Right cardiac atrium (tissue), 5 donors: ENCODE results near the gene MS4A3. TPM values are rescaled to one million over a fixed set of nuclear protein-coding genes. Genes with fewer than 3 reads are reported as not detected.
"Not testable (repeated sequence)": the region's sequence is repeated elsewhere in the genome, so short reads cannot be mapped to it uniquely, and the experiment has no call there.

Source experiments
- ATAC-seq, 2 donors: fragments of 200-7000 bp; cut with Tn5 transposase; one replicate each; pipeline versions ENCODE4 v1.8.0 to v1.9.1; 2020; ENCODE audit warnings: moderate library complexity in 2 of 2, mild to moderate bottlenecking in 1 of 2
- DNase-seq, 3 donors: peaks; one replicate each; pipeline ENCODE4 v3.0.0-alpha.2; 2020
- H3K27ac ChIP-seq: one replicate; pipeline ENCODE4 v1.5.1; 2013; ENCODE audit warnings: mild to moderate bottlenecking, low read length, control low read depth, moderate library complexity
- H3K27me3 ChIP-seq: one replicate; pipeline ENCODE4 v1.6.1; 2013; ENCODE audit not compliant: control insufficient read depth, insufficient read depth
- H3K4me1 ChIP-seq: one replicate; pipeline ENCODE4 v1.6.1; 2013; ENCODE audit warnings: low read length; ENCODE audit not compliant: control insufficient read depth, insufficient read depth
- H3K4me3 ChIP-seq: one replicate; pipeline ENCODE4 v1.5.1; 2013; ENCODE audit warnings: low read length, control low read depth
- H3K9me3 ChIP-seq: one replicate; pipeline ENCODE4 v1.6.1; 2013; ENCODE audit warnings: low read length; ENCODE audit not compliant: control insufficient read depth
- WGBS: extraction: QIAGEN DNeasy Blood & Tissue Kit; methylation state at CpG from one replicate; pipeline ENCODE4 v1.1.7; 2013; 5-methylcytosine and 5-hydroxymethylcytosine counted together
- intact Hi-C, 4 donors: fragments of 100-400 bp; cut with DNase I; formaldehyde crosslinking; loops; one replicate each; pipeline versions ENCODE4 v1.11.0 to v1.14.0; 2022 to 2023
- polyA plus RNA-seq: library from polyadenylated mRNA; stranded (reverse); fragments of 200-250 nt; gene quantifications from one replicate; pipeline ENCODE4 v1.2.3, GENCODE V29; 2013
- total RNA-seq, 4 donors: library from RNA; stranded (reverse); fragmentation: NEBNext Ultra II Directional; extraction: Animal tissue kit (Norgen Biotek cat#: 25700); gene quantifications; one replicate each; pipeline ENCODE4 v1.2.1, GENCODE V29; 2021
- donor health status: healthy with polysubstance abuse.
- donor health status: DM: no; HTN: yes; CAD: no.
- donor health status: DM: no; HTN: no; CAD: no.
- donor health status: DM: no; HTN: yes; CAD: no; lungs with severe emphysema.
- donor health status: DM: yes; HTN: yes; CAD: no.

Gene MS4A3
- total and polyA plus RNA-seq, 5 donors = not detected

DNA sequence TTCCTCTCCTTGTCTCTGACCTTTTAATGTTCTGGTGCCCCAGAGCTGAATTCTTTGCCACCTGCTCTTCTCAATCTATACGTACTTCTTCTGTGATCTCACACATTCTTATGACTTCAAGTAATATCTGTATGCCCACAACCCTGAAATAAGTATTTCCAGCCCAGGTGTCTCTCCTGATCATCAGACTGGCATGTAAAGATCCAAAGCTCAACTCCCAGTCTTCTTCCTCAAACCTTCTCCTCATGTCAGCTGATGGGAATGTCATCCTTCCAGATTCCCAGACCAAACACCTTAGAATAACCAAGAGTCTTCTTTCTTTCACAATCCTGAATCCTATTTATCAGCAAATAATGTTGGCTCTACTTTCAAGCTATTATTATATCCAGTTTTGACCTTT is 9.3 kb downstream of the MS4A3 start:
- ATAC-seq (no peak), DNase-seq (no peak)
- H3K4me3 ChIP-seq = no peak overlapping the region
- no peak overlapping the region for H3K27ac ChIP-seq
- no peaks in the 10 kb centered on the region for H3K4me1 ChIP-seq
- no peaks in the 10 kb centered on the region for H3K27me3 ChIP-seq
- no peaks in the 10 kb centered on the region for H3K9me3 ChIP-seq
- intact Hi-C loops = no loop called here
- WGBS = 81% methylated on average over 1 of the region's 1 CpG

DNA sequence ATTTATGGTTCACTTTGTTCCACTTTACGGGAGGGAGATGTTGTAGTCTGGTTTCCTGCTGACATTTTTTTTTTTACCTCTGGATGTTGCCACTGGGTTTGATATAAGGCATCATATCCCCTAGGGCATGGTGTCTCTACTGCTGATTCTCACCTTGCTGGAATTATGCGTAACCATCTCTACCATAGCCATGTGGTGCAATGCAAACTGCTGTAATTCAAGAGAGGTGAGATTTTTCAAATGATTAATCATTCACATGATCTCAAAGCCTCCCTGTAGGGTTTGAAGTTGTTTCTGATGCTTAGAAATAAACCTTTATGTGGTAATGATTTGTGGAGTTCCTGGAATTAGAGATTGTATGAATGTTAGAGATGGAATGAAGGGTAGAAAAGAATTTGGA is 13.0 kb downstream of the MS4A3 start:
- Histone ChIP-seq H3K27ac (no peak overlapping the region), H3K4me1 (no peaks in the 10 kb centered on the region), H3K27me3 (no peaks in the 10 kb centered on the region), H3K9me3 (no peaks in the 10 kb centered on the region), H3K4me3 (no peak overlapping the region)
- ATAC-seq (no peak), DNase-seq (no peak)
- WGBS = 81% methylated on average over 2 of the region's 2 CpGs
- intact Hi-C loops = no loop called here

DNA sequence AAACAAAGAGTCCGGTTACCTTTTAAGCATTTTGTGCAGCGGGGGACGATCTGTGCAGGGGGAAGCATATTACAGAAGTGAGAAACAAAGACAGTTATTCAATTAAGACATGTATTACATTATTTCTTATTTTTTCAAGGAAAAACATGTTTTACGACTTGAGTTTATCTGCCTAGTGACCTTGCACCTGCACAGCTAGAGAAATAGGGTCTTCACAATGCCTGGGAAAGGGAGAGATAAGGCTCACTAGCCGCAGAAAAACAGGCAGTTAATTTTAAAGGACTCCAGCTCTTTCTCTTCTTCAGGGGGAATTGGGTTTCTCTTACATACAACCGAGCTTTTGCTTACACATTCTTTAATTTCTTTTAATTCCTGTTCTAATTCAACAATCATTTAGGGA is 15.2 kb downstream of the MS4A3 start:
- WGBS = 77% methylated on average over 6 of the region's 6 CpGs
- H3K9me3 ChIP-seq, H3K27ac ChIP-seq, DNase-seq, H3K4me3 ChIP-seq, intact Hi-C loops, H3K4me1 ChIP-seq, ATAC-seq, H3K27me3 ChIP-seq: not testable (repeated sequence)

DNA sequence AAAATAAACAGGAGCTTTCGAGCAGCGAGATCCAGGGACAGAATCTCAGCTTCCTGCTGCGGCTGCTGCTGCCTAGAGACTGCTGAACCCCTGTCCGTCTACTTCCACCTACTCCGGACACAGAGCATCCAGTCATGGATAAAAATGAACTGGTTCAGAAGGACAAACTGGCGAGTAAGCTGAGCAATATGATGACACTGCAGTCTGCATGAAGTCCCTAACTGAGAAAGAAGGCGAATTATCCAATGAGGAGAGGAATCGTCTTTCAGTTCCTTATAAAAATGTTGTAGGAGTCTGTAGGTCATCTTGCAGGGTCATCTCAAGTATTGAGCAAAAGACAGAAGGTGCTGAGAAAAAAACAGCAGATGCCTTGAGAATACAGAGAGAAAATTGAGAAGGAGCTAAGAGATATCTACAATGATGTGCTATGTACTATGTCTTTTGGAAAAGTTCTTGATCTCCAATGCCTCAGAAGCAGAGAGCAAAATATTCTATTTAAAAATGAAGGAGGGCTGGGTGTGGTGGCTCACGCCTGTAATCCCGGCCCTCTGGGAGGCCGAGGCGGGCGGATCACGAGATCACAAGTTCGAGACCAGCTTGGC is 20.9 kb downstream of the MS4A3 start:
- H3K4me3 ChIP-seq = no peak overlapping the region
- ATAC-seq (no peak), DNase-seq (no peak)
- H3K4me1 ChIP-seq = no peaks in the 10 kb centered on the region
- 64% methylated on average over 15 of the region's 15 CpGs for WGBS
- H3K27me3 ChIP-seq = no peaks in the 10 kb centered on the region
- H3K27ac ChIP-seq = no peak overlapping the region
- H3K9me3 ChIP-seq = peaks cover 2% of the 10 kb centered on the region
- intact Hi-C loops = no loop called here

DNA sequence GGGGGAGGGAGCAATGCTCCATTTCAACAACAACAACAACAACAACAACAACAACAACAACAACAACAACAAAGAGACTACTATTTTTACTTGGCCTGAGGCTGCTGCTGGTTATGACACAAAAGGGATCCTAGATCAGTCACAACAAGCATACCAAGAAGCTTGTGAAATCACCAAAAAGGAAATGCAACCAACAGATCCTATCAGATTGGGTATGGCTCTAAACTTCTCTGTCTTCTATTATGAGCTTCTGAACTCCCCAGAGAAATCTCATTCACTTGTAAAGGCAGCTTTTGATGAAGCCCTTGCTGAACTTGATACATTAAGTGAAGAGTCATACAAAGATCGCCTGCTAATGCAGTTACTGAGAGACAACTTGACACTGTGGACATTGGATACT is 21.5 kb downstream of the MS4A3 start:
- ATAC-seq (no peak), DNase-seq (no peak)
- WGBS = 88% methylated on average over 1 of the region's 1 CpG
- no peaks in the 10 kb centered on the region for H3K27me3 ChIP-seq
- H3K4me3 ChIP-seq = no peak overlapping the region
- peaks cover 2% of the 10 kb centered on the region for H3K9me3 ChIP-seq
- no peak overlapping the region for H3K27ac ChIP-seq
- intact Hi-C loops = no loop called here
- H3K4me1 ChIP-seq = no peaks in the 10 kb centered on the region

DNA sequence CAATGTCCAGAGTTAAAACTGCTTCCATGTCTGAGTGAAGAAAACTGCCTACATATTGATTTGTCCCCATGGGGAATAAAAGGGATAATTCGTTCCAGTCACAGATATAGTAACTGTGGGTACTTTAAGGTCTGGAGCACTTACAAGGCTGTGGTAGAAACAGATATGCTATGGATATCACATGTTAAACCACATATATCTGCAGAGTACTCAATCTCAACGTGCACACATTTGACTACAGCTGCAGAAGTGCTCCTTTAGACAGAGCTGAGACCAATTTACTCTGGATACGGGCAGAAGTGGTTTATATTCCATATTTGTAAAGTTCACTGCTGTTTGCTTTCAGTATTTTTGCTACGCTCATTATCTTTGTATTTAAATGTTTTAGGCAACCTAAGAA is 22.3 kb downstream of the MS4A3 start:
- Histone ChIP-seq H3K4me1 (no peaks in the 10 kb centered on the region), H3K9me3 (peaks cover 2% of the 10 kb centered on the region), H3K27me3 (no peaks in the 10 kb centered on the region), H3K4me3 (no peak overlapping the region), H3K27ac (no peak overlapping the region)
- ATAC-seq (no peak), DNase-seq (no peak)
- intact Hi-C loops = no loop called here
- WGBS = 72% methylated on average over 4 of the region's 4 CpGs

DNA sequence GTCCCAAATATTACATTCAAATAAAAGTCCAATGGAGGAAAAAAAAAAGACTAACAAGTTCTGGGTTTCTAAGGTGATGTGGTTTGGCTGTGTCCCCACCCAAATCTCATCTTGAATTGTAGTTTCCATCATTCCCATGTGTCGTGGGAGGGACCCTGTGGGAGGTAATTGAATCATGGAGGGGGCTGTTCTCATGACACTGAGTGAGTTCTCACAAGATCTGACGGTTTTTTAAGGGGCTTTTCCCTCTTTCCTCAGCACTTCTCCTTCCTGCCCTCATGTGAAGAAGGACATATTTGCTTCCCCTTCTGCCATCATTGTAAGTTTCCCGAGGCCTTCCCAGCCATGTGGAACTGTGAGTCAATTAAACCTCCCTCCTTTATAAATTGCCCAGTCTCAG is 24.1 kb downstream of the MS4A3 start:
- no peaks in the 10 kb centered on the region for H3K4me1 ChIP-seq
- no peak overlapping the region for H3K27ac ChIP-seq
- no peaks in the 10 kb centered on the region for H3K27me3 ChIP-seq
- no peak overlapping the region for H3K4me3 ChIP-seq
- DNase-seq (no peak), ATAC-seq (no peak)
- H3K9me3 ChIP-seq = peaks cover 2% of the 10 kb centered on the region
- intact Hi-C loops = no loop called here
- 56% methylated on average over 3 of the region's 3 CpGs for WGBS

DNA sequence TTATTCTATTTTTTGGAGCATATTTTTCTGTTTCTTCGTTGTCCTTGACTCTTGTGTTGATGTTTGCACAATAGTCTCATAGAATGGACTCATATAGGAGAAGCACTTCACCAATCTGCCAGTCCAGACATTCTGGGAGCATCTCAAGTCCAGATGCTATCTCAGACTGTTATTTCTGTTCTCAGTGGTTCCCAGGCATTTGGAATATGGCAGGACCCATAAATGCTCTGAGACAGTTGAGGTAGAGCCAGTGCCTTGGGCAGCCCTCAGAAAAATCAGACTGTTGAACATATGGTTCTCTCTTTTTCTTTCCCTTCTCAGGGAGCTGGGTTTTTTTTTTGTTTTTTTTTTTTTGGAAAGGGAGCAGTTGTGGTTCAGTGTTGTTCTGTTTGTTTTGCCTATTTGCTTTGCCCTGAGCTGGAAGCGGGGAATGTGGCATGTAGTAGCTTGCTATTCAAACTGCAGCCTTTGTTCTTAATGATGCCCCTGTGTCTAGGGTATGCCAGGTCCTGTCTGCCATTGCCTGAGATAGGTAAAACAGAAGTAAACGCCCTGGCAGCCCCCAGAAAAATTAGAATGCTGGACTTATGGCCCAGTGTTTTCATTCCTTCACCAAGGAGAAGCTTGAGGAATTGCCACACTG is 28.3 kb downstream of the MS4A3 start:
- Histone ChIP-seq H3K4me1 (no peaks in the 10 kb centered on the region), H3K27me3 (no peaks in the 10 kb centered on the region), H3K27ac (no peak overlapping the region), H3K4me3 (no peak overlapping the region), H3K9me3 (no peaks in the 10 kb centered on the region)
- DNase-seq (no peak), ATAC-seq (no peak)
- WGBS = 72% methylated on average over 3 of the region's 3 CpGs
- intact Hi-C loops = no loop called here

DNA sequence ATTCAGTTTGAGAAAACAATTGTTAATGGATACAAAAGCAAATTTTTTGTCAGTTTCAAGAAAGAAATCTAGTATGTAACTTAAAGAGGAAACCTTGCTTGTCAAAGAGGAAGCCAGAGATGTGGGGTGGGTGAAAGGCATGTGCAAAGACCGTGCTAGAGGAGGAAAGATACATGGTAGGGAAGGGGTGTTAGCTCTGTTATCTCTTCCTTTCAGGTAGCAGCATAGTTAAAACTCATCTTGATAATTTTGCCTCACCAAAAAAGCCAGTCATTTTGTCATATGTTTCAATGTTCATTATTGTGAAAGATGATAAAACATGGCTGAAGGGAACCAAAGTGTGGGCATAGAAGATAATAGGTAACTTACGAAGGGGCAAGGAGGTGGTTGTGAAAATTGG is 29.4 kb downstream of the MS4A3 start:
- DNase-seq (no peak), ATAC-seq (no peak)
- no peaks in the 10 kb centered on the region for H3K4me1 ChIP-seq
- no peaks in the 10 kb centered on the region for H3K27me3 ChIP-seq
- no peaks in the 10 kb centered on the region for H3K9me3 ChIP-seq
- H3K27ac ChIP-seq = no peak overlapping the region
- WGBS = 71% methylated on average over 2 of the region's 2 CpGs
- intact Hi-C loops = no loop called here
- no peak overlapping the region for H3K4me3 ChIP-seq

DNA sequence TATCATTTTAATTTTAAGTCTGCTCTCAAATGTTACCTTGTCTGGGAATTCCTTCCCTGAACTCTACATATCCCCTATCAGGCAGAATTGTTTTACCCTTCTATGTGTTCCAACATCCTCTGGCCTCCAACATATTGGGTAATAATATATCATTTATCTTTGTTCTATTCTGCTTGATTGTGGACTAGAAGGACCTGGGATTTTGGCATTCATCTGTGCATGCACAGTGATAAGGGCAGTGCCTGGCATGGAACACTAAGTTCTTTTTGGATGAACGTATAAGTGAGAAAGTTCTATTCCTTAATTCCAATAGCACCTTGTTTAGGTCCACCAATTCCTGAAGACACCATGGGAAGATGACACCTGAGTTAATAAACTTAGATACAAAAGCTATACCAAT is 30.8 kb downstream of the MS4A3 start:
- H3K4me1 ChIP-seq = no peaks in the 10 kb centered on the region
- intact Hi-C loops = no loop called here
- no peaks in the 10 kb centered on the region for H3K27me3 ChIP-seq
- 55% methylated on average over 1 of the region's 1 CpG for WGBS
- DNase-seq = no peak
- ATAC-seq = peak in 1 of 2 donors; percentile 66
- H3K4me3 ChIP-seq = no peak overlapping the region
- no peak overlapping the region for H3K27ac ChIP-seq
- H3K9me3 ChIP-seq = no peaks in the 10 kb centered on the region

DNA sequence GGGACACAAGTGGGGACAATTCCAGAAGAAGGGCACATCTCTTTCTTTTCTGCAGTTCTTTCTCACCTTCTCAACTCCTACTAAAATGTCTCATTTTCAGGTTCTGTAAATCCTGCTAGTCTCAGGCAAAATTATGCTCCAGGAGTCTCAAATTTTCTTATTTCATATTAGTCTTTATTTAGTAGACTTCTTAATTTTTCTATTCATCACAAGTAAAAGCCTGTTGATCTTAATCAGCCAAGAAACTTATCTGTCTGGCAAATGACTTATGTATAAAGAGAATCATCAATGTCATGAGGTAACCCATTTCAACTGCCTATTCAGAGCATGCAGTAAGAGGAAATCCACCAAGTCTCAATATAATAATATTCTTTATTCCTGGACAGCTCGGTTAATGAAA is 31.9 kb downstream of the MS4A3 start, which contains the start of gene MS4A2:
Gene MS4A2, plus strand, starts transcription at position 301 of the 400 bp plus-strand sequence. CDS start 102 bp downstream, outside the sequence.
- DNase-seq (no peak), ATAC-seq (no peak)
- intact Hi-C loops = no loop called here
- Histone ChIP-seq H3K9me3 (no peaks in the 10 kb centered on the region), H3K4me3 (no peak within 1 kb of the TSS), H3K4me1 (no peaks in the 10 kb centered on the region), H3K27me3 (no peaks in the 10 kb centered on the region), H3K27ac (no peak within 1 kb of the TSS)
- WGBS = 86% methylated on average over 1 of the region's 1 CpG
